IPS DF 19.7 (cell line): ENCODE measurements around the gene ZFHX3.

Experiments
- DNase-seq: peaks from one replicate; pipeline ENCODE4 v3.0.0-alpha.2; 2013; ENCODE audit warnings: low read depth, low spot score

Gene ZFHX3

DNA sequence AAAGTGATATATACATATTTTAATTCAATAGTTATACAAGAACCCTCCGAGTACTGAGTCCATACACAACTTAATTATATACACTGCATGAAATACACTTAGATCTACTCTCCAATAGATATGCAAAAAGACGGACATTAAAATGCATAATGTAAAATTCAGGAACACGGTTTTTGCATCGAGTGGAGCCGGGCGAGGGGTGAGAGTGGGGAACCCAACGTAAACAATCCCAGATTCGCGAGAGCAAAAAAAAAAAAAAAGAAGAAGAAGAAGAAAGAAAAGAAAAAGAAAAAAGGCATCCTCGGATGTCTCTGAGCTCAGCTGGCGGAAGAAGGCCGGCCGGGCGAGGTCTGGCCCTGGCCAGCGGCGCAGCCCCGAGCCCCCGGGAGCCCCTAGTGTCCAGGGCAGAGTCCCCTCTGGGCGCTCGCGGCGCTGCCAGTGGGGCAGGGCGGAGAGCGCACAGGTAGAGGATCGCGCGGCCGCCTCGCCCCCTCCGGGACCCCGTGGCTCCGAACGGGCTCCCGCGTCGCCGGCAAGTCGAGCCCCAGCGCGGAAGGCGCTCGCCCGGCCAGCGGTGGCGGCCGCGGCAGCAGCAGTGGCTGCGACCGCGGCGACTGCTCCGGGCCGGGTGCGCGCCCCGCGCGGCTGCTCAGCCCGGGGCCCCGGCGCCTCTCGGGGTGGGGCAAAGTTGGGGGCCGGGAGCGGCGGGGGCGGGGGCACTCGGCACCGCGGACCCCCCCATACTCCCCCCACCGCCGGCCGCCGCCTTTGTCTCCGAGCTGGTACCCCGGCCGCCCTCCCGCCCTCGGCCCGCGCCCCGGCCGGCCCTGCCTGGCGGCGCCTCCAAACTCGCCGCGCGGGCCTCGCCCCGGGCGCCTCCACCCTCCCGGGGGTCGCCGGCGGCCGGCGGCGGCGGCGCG is 9.6 kb upstream of the ZFHX3 start:
- DNase-seq, result no peak

DNA sequence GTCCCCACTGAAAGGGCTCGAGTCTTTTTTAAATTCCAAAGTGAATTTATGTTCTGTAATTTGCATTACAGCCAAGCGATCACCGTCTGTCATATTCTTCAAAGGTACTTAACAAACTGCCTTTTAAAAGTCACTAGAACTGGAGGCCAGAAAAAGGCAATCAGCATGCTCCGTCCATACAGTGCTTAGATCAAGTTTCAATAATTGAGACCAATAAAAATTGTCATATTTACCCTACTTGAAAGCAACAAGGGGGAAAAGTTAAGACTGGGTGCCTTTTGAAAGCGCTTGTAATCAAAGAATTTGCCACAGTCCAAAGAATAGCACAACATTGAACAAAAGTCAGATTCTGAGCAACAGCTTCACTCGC is 9.0 kb upstream of the ZFHX3 start:
- DNase-seq, result no peak

DNA sequence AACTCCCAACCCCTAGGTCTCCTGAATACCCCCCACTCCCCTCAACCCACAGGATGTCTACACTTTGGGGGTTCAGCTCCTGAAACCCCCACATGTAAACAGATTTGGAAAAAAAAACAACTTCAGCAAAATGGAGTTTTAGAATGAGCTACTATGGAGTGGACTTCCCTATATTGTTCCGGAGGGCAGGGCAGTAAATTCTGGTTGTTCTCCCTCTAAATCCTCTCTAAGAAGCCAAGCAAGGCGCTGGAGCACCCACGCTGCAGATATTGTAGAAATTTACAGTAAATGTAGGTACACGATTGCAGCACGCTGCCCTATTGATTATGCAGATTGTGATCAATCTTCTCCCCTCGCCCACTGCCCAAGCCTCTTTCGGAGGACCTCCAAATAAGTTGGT is 8.5 kb upstream of the ZFHX3 start:
- DNase-seq, result no peak

DNA sequence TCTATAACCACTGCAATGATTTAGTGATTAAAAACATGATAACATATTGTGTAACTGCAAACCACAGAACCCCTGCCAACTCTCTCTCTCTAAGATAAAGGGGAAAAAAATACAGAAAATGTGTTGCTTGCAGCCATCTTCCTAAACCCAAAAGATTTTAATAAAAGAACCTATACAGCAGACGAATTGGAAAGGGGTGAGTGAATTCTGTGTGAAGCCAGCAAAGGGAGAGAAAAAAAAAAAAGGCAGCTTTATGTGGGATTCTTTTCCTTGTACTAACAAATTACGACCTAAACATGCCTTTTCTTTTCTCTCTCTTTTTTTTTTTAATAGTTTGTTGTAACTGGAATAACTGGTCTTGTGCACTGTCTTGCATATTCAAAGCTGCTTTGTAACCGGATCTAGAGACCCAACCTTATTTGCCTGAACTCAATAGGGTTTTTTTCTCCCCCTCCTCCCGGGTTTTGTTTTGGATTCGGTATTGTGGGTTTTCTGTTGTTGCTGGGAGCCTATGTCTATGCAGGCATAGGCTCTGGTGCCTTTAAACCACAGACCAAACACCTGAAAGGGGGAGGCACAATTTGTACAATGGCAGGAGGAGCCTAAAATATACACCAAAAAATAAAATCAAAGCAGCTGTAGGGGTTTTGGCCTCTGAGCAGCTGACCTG is 7.0 kb upstream of the ZFHX3 start:
- DNase-seq, result no peak

DNA sequence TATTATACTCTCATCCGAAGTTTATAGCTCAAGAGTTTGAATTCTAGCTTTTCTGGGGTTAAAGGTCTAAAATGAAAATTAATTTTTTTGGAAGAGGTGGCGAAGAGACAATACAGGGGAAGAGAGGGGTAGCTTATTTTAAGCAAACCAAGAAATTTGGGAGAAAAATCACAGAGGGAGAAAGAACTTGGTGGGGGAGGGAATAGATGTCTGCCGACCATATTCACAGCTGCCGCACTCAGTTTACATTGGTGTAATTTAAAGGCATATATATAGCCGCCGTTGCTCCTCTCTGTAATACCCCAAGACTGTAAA is 6.5 kb upstream of the ZFHX3 start:
- no peak for DNase-seq

- DNase-seq, result no peak
These were observed 6.2 kb upstream of the ZFHX3 start for GRCh38 chr16:73054125-73054484.

GRCh38 chr16:73053364-73054124 is 5.6 kb upstream of the ZFHX3 start:
- DNase-seq, result no peak

DNA sequence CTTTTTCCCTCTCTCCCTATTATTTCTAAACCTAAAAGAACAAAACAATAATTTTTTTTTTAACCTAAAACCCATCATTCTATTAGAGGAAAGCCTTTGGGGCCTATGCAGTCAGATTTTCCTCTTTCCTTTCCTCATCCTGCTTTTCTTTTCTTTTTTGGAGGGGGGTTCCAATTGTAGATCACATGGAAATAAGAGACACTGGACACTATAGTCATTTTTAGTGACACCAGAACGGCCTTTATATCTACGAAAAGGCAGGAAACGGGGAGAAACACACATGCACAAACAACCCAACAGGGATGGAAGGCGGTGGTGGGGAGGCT is 5.1 kb upstream of the ZFHX3 start:
- no peak for DNase-seq

DNA sequence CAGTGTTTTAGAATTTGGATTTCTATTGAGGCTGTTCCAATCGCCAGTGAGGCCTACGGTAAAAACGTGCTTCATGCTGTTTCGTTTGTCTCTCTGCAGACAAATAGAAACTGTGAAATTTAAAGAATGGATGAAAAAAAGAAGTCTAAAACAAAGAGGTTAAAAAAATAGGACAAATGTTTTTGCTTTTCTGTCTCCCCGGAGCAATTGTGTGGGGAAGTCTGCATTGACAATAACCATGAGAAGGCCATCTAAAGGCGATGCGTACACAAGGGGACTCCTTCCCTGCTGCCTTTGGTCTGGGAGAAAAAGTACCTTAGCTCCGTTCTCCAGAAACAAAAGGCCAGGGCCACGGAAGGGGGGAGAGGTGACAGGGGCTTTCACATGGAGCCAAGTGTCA is 4.6 kb upstream of the ZFHX3 start:
- DNase-seq, result no peak

DNA sequence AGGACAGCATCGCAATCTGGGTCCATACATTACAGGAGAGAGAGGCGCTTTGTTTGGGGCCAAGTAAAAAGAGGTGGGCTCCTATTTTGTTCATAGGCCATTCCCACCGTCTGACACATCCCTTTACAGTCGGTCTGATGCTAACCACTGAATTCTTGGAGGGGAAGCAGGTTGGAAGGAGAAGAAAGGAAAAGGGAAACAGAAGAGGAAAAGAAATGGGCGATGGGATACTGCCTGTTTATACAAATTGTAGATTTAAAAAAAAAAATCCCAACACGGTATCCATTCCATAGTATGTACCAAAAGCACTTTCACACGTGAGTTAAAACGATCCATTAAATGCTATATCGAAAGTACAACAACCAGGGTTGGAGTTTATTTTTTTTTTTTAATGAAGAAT is 4.0 kb upstream of the ZFHX3 start:
- DNase-seq, result no peak

DNA sequence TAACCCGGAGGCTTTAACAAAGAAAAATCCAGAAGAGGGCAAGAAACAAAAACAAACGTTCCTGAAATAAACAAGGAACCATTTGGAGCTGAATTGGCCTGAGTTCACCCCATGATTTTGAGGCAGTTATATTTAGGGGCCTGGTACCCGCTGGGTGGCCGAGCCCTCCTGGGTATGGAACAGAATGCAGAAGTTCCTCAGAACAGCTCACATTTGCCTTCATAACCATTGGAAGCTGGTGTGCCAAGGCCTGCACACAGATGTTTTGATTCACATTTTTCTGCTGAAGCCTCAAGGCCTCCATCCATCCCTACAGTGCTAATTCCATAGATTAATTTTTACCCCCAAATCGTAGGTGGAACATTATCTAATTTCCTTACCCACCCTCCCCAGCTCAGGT is 3.3 kb upstream of the ZFHX3 start:
- DNase-seq, result no peak

GRCh38 chr16:73050201-73051099 is 2.5 kb upstream of the ZFHX3 start:
- no peak for DNase-seq

DNA sequence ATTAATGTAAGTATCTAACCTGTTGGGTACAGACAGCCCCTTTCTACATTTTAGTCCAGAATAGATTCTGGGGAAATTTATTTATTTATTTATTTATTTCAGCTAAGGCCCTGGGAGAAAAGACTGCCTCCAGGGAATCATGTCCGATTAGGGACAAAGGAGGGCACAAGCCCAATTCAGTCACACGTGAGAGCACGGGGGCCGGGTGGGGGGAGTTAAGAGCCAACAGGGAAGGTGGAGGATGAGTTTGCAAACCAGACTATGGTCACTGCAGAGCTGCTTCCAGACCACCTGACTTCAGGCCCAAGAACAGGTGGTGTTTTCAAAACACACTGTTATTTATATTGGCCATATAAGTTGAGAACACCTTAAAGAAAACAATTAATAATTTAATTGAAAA is 1.6 kb upstream of the ZFHX3 start:
- no peak for DNase-seq

GRCh38 chr16:73049091-73049490 is 1.2 kb upstream of the ZFHX3 start:
- no peak for DNase-seq

GRCh38 chr16:73048292-73049080 is 558 bp upstream of the ZFHX3 start:
- DNase-seq, result no peak

DNA sequence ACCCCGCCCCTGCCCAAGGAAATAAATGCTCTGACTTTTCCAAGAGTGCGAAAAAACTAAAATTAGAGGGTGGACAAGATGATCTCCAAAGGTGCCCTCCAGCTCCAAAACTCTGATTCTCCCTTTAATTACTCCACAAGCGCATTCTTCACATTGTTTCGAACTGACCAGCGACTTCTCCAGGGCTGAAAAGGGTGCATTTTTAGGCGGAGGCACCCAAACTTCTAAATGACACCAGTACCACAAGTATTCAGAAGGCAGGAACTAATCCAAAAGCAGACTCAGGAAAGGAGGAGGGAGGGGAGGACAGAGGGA is 750 bp downstream of the ZFHX3 start:
- DNase-seq, result no peak

DNA sequence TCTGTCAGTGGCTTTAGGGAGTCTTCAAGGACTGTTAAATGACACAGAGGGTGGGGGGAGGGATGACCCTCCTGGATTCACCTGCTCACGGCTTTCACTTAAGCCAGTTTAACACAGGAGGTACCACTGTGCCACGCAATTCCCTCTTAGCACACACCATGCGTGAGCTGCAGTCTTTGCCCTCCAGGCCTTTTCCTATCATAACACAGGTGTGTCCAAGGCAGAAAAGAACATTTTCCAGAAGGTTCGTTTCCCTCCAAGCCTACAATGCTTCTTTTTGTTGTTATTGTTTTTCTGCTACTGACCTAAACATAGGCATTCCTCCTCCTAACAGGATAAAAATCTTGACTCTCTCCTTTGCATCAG is 1.1 kb downstream of the ZFHX3 start:
- no peak for DNase-seq

GRCh38 chr16:73046202-73046848 is 1.6 kb downstream of the ZFHX3 start:
- no peak for DNase-seq

DNA sequence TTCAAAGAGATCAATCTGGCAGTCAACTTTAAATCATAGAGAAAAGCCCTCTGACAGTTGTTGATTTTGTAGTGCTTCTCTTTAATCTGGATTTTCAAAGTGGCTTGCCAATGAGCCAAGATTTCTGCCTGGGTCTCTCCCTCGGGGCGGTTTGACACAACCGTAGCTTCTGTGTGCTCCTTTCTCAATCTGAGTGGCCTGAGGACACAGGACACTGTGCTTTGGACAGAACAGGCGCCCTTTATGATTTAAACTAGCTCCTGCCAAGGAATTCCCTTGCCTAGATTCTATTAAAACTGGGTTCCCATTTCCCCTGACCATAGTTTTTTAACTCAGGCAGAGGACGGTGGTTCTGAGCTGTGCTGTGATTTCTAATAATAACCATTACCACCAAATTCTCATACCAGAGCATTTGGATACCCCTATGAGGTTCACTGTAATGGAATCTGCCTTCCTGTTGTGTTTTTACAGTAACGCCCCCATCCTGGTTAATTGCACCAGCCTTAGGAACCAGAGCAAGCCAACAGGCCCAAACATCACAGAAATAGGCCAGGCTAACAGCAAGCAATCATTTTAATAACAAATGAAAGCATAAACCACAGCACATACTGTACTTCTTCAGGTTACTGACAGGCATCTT is 4.0 kb downstream of the ZFHX3 start:
- DNase-seq, result no peak

- DNase-seq, result no peak
These were observed 5.1 kb downstream of the ZFHX3 start for GRCh38 chr16:73042807-73043206.
